PC-3 (cell line): ENCODE results near the gene CCDC91. TPM values are rescaled to one million over a fixed set of nuclear protein-coding genes. Genes with fewer than 3 reads are reported as not detected.

ENCODE experiments used
- ATAC-seq: fragments of 200-7000 bp; cut with Tn5 transposase; 2 replicates; pipeline ENCODE4 v1.9.1; 2020; ENCODE audit warnings: mild to moderate bottlenecking, moderate library complexity
- BruUV-seq: library from RNA; stranded (reverse); fragments of 400-500 nt; replicated peaks from 2 replicates; lab custom pipeline; 2021; lab: Mats Ljungman, UMichigan
- CTCF ChIA-PET: fragments of 300-600 bp; sonication (Branson Sonifier 250); formaldehyde crosslinking; loops from one replicate; lab custom pipeline; 2022; ENCODE audit warnings: antibody characterized with exemption; lab: Charles Lee
- POLR2A ChIA-PET: fragments of 300-600 bp; sonication (Branson Sonifier 250); formaldehyde crosslinking; loops from one replicate; lab custom pipeline; 2022; ENCODE audit warnings: antibody characterized with exemption; ENCODE audit not compliant: unreplicated experiment; lab: Charles Lee
- DNase-seq: peaks from one replicate; pipeline ENCODE4 v3.0.0-alpha.2; 2015
- H2AFZ ChIP-seq: fragments of 300-600 bp; sonication (generic); 2 replicates; pipeline ENCODE4 v1.6.0; 2016; ENCODE audit warnings: antibody characterized with exemption, low read length
- H3F3A ChIP-seq: fragments of 300-600 bp; sonication (generic); one replicate; pipeline ENCODE4 v1.6.0; 2017; ENCODE audit warnings: antibody characterized with exemption, low read length, control low read depth, mild to moderate bottlenecking; ENCODE audit not compliant: unreplicated experiment
- H3K27ac ChIP-seq: fragments of 300-600 bp; sonication (generic); 2 replicates; pipeline ENCODE4 v1.5.1; 2016; ENCODE audit warnings: mild to moderate bottlenecking, low read length
- H3K27me3 ChIP-seq: fragments of 300-600 bp; sonication (generic); 2 replicates; pipeline ENCODE4 v1.6.1; 2016; ENCODE audit warnings: low read length, mixed read lengths
- H3K36me3 ChIP-seq: fragments of 300-600 bp; sonication (generic); 2 replicates; pipeline ENCODE4 v1.6.1; 2016; ENCODE audit warnings: low read depth, mixed run types, low read length, mixed read lengths
- H3K4me1 ChIP-seq: fragments of 300-600 bp; sonication (generic); 2 replicates; pipeline ENCODE4 v1.5.1; 2016; ENCODE audit warnings: low read length; ENCODE audit not compliant: insufficient read depth
- H3K4me2 ChIP-seq: fragments of 300-600 bp; sonication (generic); 2 replicates; pipeline ENCODE4 v1.6.0; 2016; ENCODE audit warnings: low read length
- H3K4me3 ChIP-seq: fragments of 300-600 bp; sonication (generic); 2 replicates; pipeline ENCODE4 v1.5.1; 2016; ENCODE audit warnings: mild to moderate bottlenecking, low read length, mixed read lengths
- H3K79me2 ChIP-seq: fragments of 300-600 bp; sonication (generic); 2 replicates; pipeline ENCODE4 v1.6.1; 2017; ENCODE audit warnings: low read length, mixed read lengths
- H3K9ac ChIP-seq: fragments of 300-600 bp; sonication (generic); 2 replicates; pipeline ENCODE4 v1.6.0; 2016; ENCODE audit warnings: mild to moderate bottlenecking, low read length
- H3K9me2 ChIP-seq: fragments of 300-600 bp; sonication (generic); replicated peaks from 2 replicates; pipeline ENCODE4 v1.6.1; 2016; ENCODE audit warnings: mixed run types, low read length, mixed read lengths
- H3K9me3 ChIP-seq: fragments of 300-600 bp; sonication (generic); 2 replicates; pipeline ENCODE4 v1.6.1; 2016; ENCODE audit warnings: low read length, mixed read lengths
- H4K20me1 ChIP-seq: fragments of 300-600 bp; sonication (generic); 2 replicates; pipeline ENCODE4 v1.6.1; 2016; ENCODE audit warnings: low read length, mixed read lengths
- EZH2 ChIP-seq: fragments of 300-600 bp; sonication (generic); IDR thresholded peaks from one replicate; pipeline ENCODE4 v1.6.1; 2017; ENCODE audit warnings: antibody characterized with exemption, mild to moderate bottlenecking, low read length; ENCODE audit not compliant: unreplicated experiment
- EZH2phosphoT487 ChIP-seq: fragments of 300-600 bp; sonication (generic); IDR thresholded peaks from 2 replicates; pipeline ENCODE4 v1.6.1; 2018; ENCODE audit warnings: mild to moderate bottlenecking, antibody characterized with exemption, low read length, borderline replicate concordance
- intact Hi-C: fragments of 100-400 bp; cut with micrococcal nuclease; formaldehyde crosslinking; loops from 2 replicates; pipeline ENCODE4 v1.9.0; 2023
- total RNA-seq: library from RNA; depleted of rRNA; stranded (reverse); fragments of >200 nt; gene quantifications from 2 replicates; pipeline ENCODE4 v1.2.3, GENCODE V29; 2014
- TF ChIP-seq, protein P1 (sequence below): fragments of 300-600 bp; sonication (generic); conservative IDR thresholded peaks from 2 replicates; pipeline ENCODE4 v1.5.1; 2017; ENCODE audit warnings: antibody characterized with exemption, low read depth, mild to moderate bottlenecking, low read length

The CCDC91 gene
- total RNA-seq, 1 experiment from 2014 or later: 15.7 TPM

- Histone ChIP-seq H3K9me2 (no peaks in the 10 kb centered on the region), H3K4me2 (no peak overlapping the region), H3K36me3 (no peaks in the 10 kb centered on the region), H3K4me1 (no peaks in the 10 kb centered on the region), H3F3A (no peaks in the 10 kb centered on the region), H3K9ac (no peak overlapping the region), H3K27ac (no peak overlapping the region), H3K4me3 (no peak overlapping the region), H3K9me3 (no peaks in the 10 kb centered on the region), H3K79me2 (no peaks in the 10 kb centered on the region), H4K20me1 (no peaks in the 10 kb centered on the region), H2AFZ (no peak overlapping the region), H3K27me3 (no peaks in the 10 kb centered on the region)
- ChIA-PET CTCF (interaction anchor here (0.6 kb wide), 1 partner anchor 296 kb away, joined by 3 read pairs; no protein-coding TSS in a partner anchor), POLR2A (no interaction called here)
- no peak for ATAC-seq
- DNase-seq: no peak
- intact Hi-C loops: no loop called here
- BruUV-seq: no TSS peak
- TF ChIP-seq EZH2 (no peak), EZH2phosphoT487 (no peak)
- TF ChIP-seq, protein P1, sequence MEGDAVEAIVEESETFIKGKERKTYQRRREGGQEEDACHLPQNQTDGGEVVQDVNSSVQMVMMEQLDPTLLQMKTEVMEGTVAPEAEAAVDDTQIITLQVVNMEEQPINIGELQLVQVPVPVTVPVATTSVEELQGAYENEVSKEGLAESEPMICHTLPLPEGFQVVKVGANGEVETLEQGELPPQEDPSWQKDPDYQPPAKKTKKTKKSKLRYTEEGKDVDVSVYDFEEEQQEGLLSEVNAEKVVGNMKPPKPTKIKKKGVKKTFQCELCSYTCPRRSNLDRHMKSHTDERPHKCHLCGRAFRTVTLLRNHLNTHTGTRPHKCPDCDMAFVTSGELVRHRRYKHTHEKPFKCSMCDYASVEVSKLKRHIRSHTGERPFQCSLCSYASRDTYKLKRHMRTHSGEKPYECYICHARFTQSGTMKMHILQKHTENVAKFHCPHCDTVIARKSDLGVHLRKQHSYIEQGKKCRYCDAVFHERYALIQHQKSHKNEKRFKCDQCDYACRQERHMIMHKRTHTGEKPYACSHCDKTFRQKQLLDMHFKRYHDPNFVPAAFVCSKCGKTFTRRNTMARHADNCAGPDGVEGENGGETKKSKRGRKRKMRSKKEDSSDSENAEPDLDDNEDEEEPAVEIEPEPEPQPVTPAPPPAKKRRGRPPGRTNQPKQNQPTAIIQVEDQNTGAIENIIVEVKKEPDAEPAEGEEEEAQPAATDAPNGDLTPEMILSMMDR: no peak
Observed at GRCh38 chr12:28427046-28427445, 236.8 kb downstream of the CCDC91 start.

DNA sequence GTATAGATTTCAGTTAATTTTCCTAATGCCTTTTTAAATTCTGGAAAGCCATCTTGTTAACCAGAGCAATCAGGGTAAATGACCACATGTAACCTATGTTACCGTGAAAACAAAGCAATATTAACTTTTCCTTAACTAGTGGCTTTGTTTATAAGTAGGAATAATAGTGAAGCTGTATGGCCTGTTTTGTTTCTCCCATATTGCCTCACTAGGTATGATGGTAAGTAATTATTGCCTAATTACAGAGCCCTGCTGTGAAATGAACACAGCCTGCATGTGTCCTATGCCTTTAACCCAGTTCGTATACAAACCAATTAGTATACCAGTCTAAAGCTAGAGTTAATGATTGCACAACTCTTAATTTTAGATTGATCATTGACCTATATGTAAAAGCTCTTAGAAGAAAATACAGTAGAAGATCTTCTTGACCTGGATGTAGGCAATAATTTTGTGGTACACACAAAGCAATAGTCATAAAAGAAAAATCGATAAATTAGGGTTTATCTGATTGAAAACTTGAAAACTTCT, 249.9 kb downstream of the CCDC91 start:
- H3K36me3 ChIP-seq: no peaks in the 10 kb centered on the region
- peaks cover 6% of the 10 kb centered on the region; the same call in 1 of the 2 replicates for H3K4me1 ChIP-seq
- ChIA-PET CTCF (no interaction called here), POLR2A (no interaction called here)
- H3K79me2 ChIP-seq: no peaks in the 10 kb centered on the region
- no peak for ATAC-seq
- H3K9me2 ChIP-seq: no peaks in the 10 kb centered on the region
- H3K9me3 ChIP-seq: no peaks in the 10 kb centered on the region
- H2AFZ ChIP-seq: no peak overlapping the region
- H3K4me2 ChIP-seq: no peak overlapping the region
- H3F3A ChIP-seq: no peaks in the 10 kb centered on the region
- no peaks in the 10 kb centered on the region for H4K20me1 ChIP-seq
- no peak overlapping the region for H3K4me3 ChIP-seq
- no TSS peak for BruUV-seq
- no peak overlapping the region for H3K27ac ChIP-seq
- TF ChIP-seq, protein P1: no peak
- no peak overlapping the region for H3K9ac ChIP-seq
- H3K27me3 ChIP-seq: no peaks in the 10 kb centered on the region
- intact Hi-C loops: loop anchor here (5.0 kb wide), 2 partner anchors 113 to 432 kb away; no protein-coding TSS in a partner anchor
- DNase-seq: no peak

DNA sequence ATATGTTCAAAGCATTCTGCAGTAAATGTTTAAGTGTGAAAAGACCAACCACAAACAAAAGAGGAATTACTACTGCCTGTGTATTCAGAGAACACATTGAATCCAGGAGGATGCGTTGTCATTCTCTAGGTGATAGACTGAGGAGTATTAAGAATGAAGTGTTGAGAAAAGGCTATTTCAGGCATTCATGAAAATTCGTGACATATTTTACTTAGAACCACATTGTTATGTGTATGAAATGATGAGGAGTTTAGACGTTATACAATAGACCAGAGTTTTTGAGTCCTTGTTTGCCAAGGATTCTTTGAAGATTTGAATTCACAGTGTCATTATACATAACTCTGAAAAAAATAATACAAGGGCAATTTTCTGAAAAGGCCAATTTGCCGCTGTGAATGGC, 251.8 kb downstream of the CCDC91 start:
- BruUV-seq: no TSS peak
- H3K4me3 ChIP-seq: no peak overlapping the region
- peaks cover 6% of the 10 kb centered on the region; the same call in 1 of the 2 replicates for H3K4me1 ChIP-seq
- no peaks in the 10 kb centered on the region for H3K9me3 ChIP-seq
- H3K79me2 ChIP-seq: no peaks in the 10 kb centered on the region
- H3K4me2 ChIP-seq: no peak overlapping the region
- no peaks in the 10 kb centered on the region for H3F3A ChIP-seq
- H3K27me3 ChIP-seq: no peaks in the 10 kb centered on the region
- TF ChIP-seq EZH2 (no peak), EZH2phosphoT487 (no peak)
- TF ChIP-seq, protein P1: no peak
- ATAC-seq (no peak), DNase-seq (no peak)
- ChIA-PET POLR2A (no interaction called here), CTCF (no interaction called here)
- no peak overlapping the region for H2AFZ ChIP-seq
- no peaks in the 10 kb centered on the region for H4K20me1 ChIP-seq
- intact Hi-C loops: loop anchor here (5.0 kb wide), 2 partner anchors 115 to 430 kb away; no protein-coding TSS in a partner anchor
- no peaks in the 10 kb centered on the region for H3K9me2 ChIP-seq
- no peaks in the 10 kb centered on the region for H3K36me3 ChIP-seq
- H3K27ac ChIP-seq: no peak overlapping the region
- H3K9ac ChIP-seq: no peak overlapping the region
